Myocyte (in vitro differentiated cells): ENCODE measurements around the gene TM9SF1. TPM values are rescaled to one million over a fixed set of nuclear protein-coding genes. Genes with fewer than 3 reads are reported as not detected.

ENCODE experiments used
- DNase-seq: peaks from one replicate; pipeline ENCODE4 v3.0.0-alpha.2; 2012; ENCODE audit warnings: low read depth
- polyA plus RNA-seq: library from polyadenylated mRNA; unstranded; fragments of >200 nt; gene quantifications from one replicate; pipeline ENCODE4 v1.2.1, GENCODE V29; 2012; ENCODE audit warnings: missing spikeins
- total RNA-seq: library from RNA; depleted of rRNA; stranded (reverse); fragments of >200 nt; gene quantifications from 2 replicates; pipeline ENCODE4 v1.2.3, GENCODE V29; 2014

Gene TM9SF1
- total RNA-seq: 59.5 and 76.3 TPM in 2 replicates
- 74.1 TPM for polyA plus RNA-seq

- peak; percentile 90 for DNase-seq
Observed at GRCh38 chr14:24195186-24196070, at the start of gene TM9SF1. TSS of gene TM9SF1 (minus strand) at chr14:24195441. CDS start at chr14:24195019, 422 bp downstream.

- DNase-seq: no peak
Observed at GRCh38 chr14:24243336-24243836, 48.1 kb upstream of the TM9SF1 start.

- no peak for DNase-seq
Observed at GRCh38 chr14:24241829-24242443, 46.7 kb upstream of the TM9SF1 start.

- DNase-seq: no peak
Observed at GRCh38 chr14:24240110-24240918, 45.1 kb upstream of the TM9SF1 start.

- DNase-seq: no peak
Observed at GRCh38 chr14:24238527-24239037, 43.3 kb upstream of the TM9SF1 start.

GRCh38 chr14:24238123-24238522, 42.9 kb upstream of the TM9SF1 start:
- DNase-seq: no peak

GRCh38 chr14:24237463-24237955, 42.3 kb upstream of the TM9SF1 start:
- peak; percentile 55 for DNase-seq

GRCh38 chr14:24236689-24237462, 41.6 kb upstream of the TM9SF1 start:
- no peak for DNase-seq

GRCh38 chr14:24235804-24236688, 40.8 kb upstream of the TM9SF1 start:
- DNase-seq: no peak

- DNase-seq: peak; percentile 26
Observed at GRCh38 chr14:24234095-24235005, 39.1 kb upstream of the TM9SF1 start.

- DNase-seq: no peak
Observed at GRCh38 chr14:24233538-24233866, 38.3 kb upstream of the TM9SF1 start.

- no peak for DNase-seq
Observed at GRCh38 chr14:24232645-24233537, 37.6 kb upstream of the TM9SF1 start, which contains the start of gene GMPR2. TSS of gene GMPR2 (plus strand) at chr14:24232929. CDS start at chr14:24233254, 325 bp downstream.

GRCh38 chr14:24232121-24232644, 36.9 kb upstream of the TM9SF1 start, which contains the start of gene NEDD8:
TSS of gene NEDD8 (minus strand) at chr14:24232367. CDS start at chr14:24232267, 100 bp downstream.
- peak; percentile 93 for DNase-seq

- DNase-seq: no peak
Observed at GRCh38 chr14:24231263-24232120, 36.3 kb upstream of the TM9SF1 start.

GRCh38 chr14:24228902-24229301, 33.7 kb upstream of the TM9SF1 start:
- no peak for DNase-seq

- DNase-seq: no peak
Observed at GRCh38 chr14:24226473-24226872, 31.2 kb upstream of the TM9SF1 start.
